HG03460 (cell line): ENCODE data around the gene CELF3.
"Not testable (repeated sequence)": the region's sequence is repeated elsewhere in the genome, so short reads cannot be mapped to it uniquely, and the experiment has no call there.

Source experiments
- ATAC-seq: cut with Tn5 transposase; IDR thresholded peaks from one replicate; pipeline ENCODE4 v1.9.1; 2021; ENCODE audit not compliant: unreplicated experiment

Gene CELF3

GRCh38 chr1:151704246-151704645 lies 12.4 kb downstream of the CELF3 start:
- no peak for ATAC-seq

- no peak for ATAC-seq
Observed at GRCh38 chr1:151703813-151704212, 12.8 kb downstream of the CELF3 start.

- ATAC-seq: no peak
Observed at GRCh38 chr1:151702936-151703335, 13.7 kb downstream of the CELF3 start.

- no peak for ATAC-seq
Observed at GRCh38 chr1:151701515-151701914, 15.1 kb downstream of the CELF3 start.

- ATAC-seq: no peak
Observed at GRCh38 chr1:151693057-151693651, 23.4 kb downstream of the CELF3 start.

- ATAC-seq: no peak
Observed at GRCh38 chr1:151692226-151692625, 24.4 kb downstream of the CELF3 start.

GRCh38 chr1:151689494-151689893 lies 27.1 kb downstream of the CELF3 start:
- ATAC-seq: no peak

GRCh38 chr1:151686561-151686960 lies 30.0 kb downstream of the CELF3 start:
- no peak for ATAC-seq

GRCh38 chr1:151684128-151684527 lies 32.5 kb downstream of the CELF3 start:
- no peak for ATAC-seq

GRCh38 chr1:151682901-151683300 lies 33.7 kb downstream of the CELF3 start:
- ATAC-seq: not testable (repeated sequence)

GRCh38 chr1:151681923-151682322 lies 34.7 kb downstream of the CELF3 start:
- ATAC-seq: no peak

- ATAC-seq: no peak
Observed at GRCh38 chr1:151680826-151681225, 35.8 kb downstream of the CELF3 start.

- no peak for ATAC-seq
Observed at GRCh38 chr1:151680391-151680790, 36.2 kb downstream of the CELF3 start.

- no peak for ATAC-seq
Observed at GRCh38 chr1:151673407-151673806, 43.2 kb downstream of the CELF3 start.

GRCh38 chr1:151670036-151670675 lies 46.4 kb downstream of the CELF3 start:
- not testable (repeated sequence) for ATAC-seq

GRCh38 chr1:151668090-151668489 lies 48.5 kb downstream of the CELF3 start:
- no peak for ATAC-seq

GRCh38 chr1:151661751-151662150 lies 54.9 kb downstream of the CELF3 start:
- ATAC-seq: no peak

GRCh38 chr1:151655371-151655770 lies 61.2 kb downstream of the CELF3 start:
- ATAC-seq: no peak

- ATAC-seq: no peak
Observed at GRCh38 chr1:151653397-151653796, 63.2 kb downstream of the CELF3 start.
